Measurements from ENCODE around the gene TNIK. TPM values are rescaled to one million over a fixed set of nuclear protein-coding genes. Genes with fewer than 3 reads are reported as not detected.

Gene TNIK
- total and polyA plus RNA-seq, 5 donors: 8.1 to 27.4 (median 21.6) TPM

- H3K4me3 ChIP-seq (ENCODE audit: low read length): no peak overlapping the region
- intact Hi-C loops (cut with DNase I): no loop called here
- no peak overlapping the region for H3K27ac ChIP-seq (ENCODE audit: low read length)
- 67% methylated on average over 2 of the region's 2 CpGs for whole genome bisulfite sequencing
- H3K4me1 ChIP-seq (ENCODE audit: control insufficient read depth, insufficient read depth, low read length): no peaks in the 10 kb centered on the region
- DNase-seq (no peak), ATAC-seq (peak; percentile 46 to 63)
- no peaks in the 10 kb centered on the region for H3K9me3 ChIP-seq (ENCODE audit: control insufficient read depth, low read length)
- H3K27me3 ChIP-seq (ENCODE audit: control insufficient read depth, insufficient read depth): no peaks in the 10 kb centered on the region
These were observed 60.4 kb downstream of the TNIK start for GRCh38 chr3:171399842-171400241.

- Histone ChIP-seq H3K4me3 (ENCODE audit: low read length) (no peak overlapping the region), H3K4me1 (ENCODE audit: control insufficient read depth, insufficient read depth, low read length) (peaks cover under 1% of the 10 kb centered on the region), H3K27me3 (ENCODE audit: control insufficient read depth, insufficient read depth) (no peaks in the 10 kb centered on the region), H3K9me3 (ENCODE audit: control insufficient read depth, low read length) (no peaks in the 10 kb centered on the region), H3K27ac (ENCODE audit: low read length) (no peak overlapping the region)
- WGBS: 88% methylated on average over 2 of the region's 2 CpGs
- intact Hi-C loops (cut with DNase I): no loop called here
- DNase-seq: no peak
- no peak for ATAC-seq
These were observed 61.9 kb downstream of the TNIK start for GRCh38 chr3:171398343-171398742.

GRCh38 chr3:171397089-171397488, 63.1 kb downstream of the TNIK start:
- DNase-seq (no peak), ATAC-seq (no peak)
- H3K4me1 ChIP-seq (ENCODE audit: control insufficient read depth, insufficient read depth, low read length): peaks cover 5% of the 10 kb centered on the region
- WGBS: 70% methylated on average over 3 of the region's 3 CpGs
- no peaks in the 10 kb centered on the region for H3K27me3 ChIP-seq (ENCODE audit: control insufficient read depth, insufficient read depth)
- H3K27ac ChIP-seq (ENCODE audit: low read length): no peak overlapping the region
- H3K9me3 ChIP-seq (ENCODE audit: control insufficient read depth, low read length): no peaks in the 10 kb centered on the region
- no peak overlapping the region for H3K4me3 ChIP-seq (ENCODE audit: low read length)
- intact Hi-C loops (cut with DNase I): no loop called here

GRCh38 chr3:171396048-171396447, 64.2 kb downstream of the TNIK start:
- Histone ChIP-seq H3K4me3 (ENCODE audit: low read length) (no peak overlapping the region), H3K9me3 (ENCODE audit: control insufficient read depth, low read length) (no peaks in the 10 kb centered on the region), H3K27ac (ENCODE audit: low read length) (no peak overlapping the region), H3K4me1 (ENCODE audit: control insufficient read depth, insufficient read depth, low read length) (peaks cover 5% of the 10 kb centered on the region), H3K27me3 (ENCODE audit: control insufficient read depth, insufficient read depth) (no peaks in the 10 kb centered on the region)
- DNase-seq: no peak
- 71% methylated on average over 3 of the region's 3 CpGs for WGBS
- no peak for ATAC-seq
- intact Hi-C loops (cut with DNase I): no loop called here

GRCh38 chr3:171393032-171393744, 67.0 kb downstream of the TNIK start:
- DNase-seq: no peak
- H3K27me3 ChIP-seq (ENCODE audit: control insufficient read depth, insufficient read depth): no peaks in the 10 kb centered on the region
- WGBS: 26% methylated on average over 7 of the region's 7 CpGs
- intact Hi-C loops (cut with DNase I): no loop called here
- peaks cover 5% of the 10 kb centered on the region for H3K4me1 ChIP-seq (ENCODE audit: control insufficient read depth, insufficient read depth, low read length)
- no peak overlapping the region for H3K4me3 ChIP-seq (ENCODE audit: low read length)
- no peak for ATAC-seq
- no peaks in the 10 kb centered on the region for H3K9me3 ChIP-seq (ENCODE audit: control insufficient read depth, low read length)
- peak overlapping the region; percentile 66 for H3K27ac ChIP-seq (ENCODE audit: low read length)

- peaks cover 5% of the 10 kb centered on the region for H3K4me1 ChIP-seq (ENCODE audit: control insufficient read depth, insufficient read depth, low read length)
- intact Hi-C loops (cut with DNase I): no loop called here
These were observed 68.8 kb downstream of the TNIK start for GRCh38 chr3:171391432-171391831.

GRCh38 chr3:171390051-171390941, 69.9 kb downstream of the TNIK start:
- intact Hi-C loops (cut with DNase I): no loop called here
- no peak for DNase-seq
- ATAC-seq: peak in 1 of 2 donors; percentile 47
- 89% methylated on average over 9 of the region's 9 CpGs for WGBS
- no peaks in the 10 kb centered on the region for H3K27me3 ChIP-seq (ENCODE audit: control insufficient read depth, insufficient read depth)
- H3K27ac ChIP-seq (ENCODE audit: low read length): peak overlapping the region; percentile 48
- no peak overlapping the region for H3K4me3 ChIP-seq (ENCODE audit: low read length)
- H3K9me3 ChIP-seq (ENCODE audit: control insufficient read depth, low read length): no peaks in the 10 kb centered on the region
- peaks cover 5% of the 10 kb centered on the region for H3K4me1 ChIP-seq (ENCODE audit: control insufficient read depth, insufficient read depth, low read length)

More at GRCh38 chr3:171391432-171391831, 68.8 kb downstream of the TNIK start:
- Histone ChIP-seq H3K27ac (ENCODE audit: low read length) (no peak overlapping the region), H3K4me3 (ENCODE audit: low read length) (no peak overlapping the region), H3K27me3 (ENCODE audit: control insufficient read depth, insufficient read depth) (no peaks in the 10 kb centered on the region), H3K9me3 (ENCODE audit: control insufficient read depth, low read length) (no peaks in the 10 kb centered on the region)
- ATAC-seq (no peak), DNase-seq (no peak)

GRCh38 chr3:171389491-171389890, 70.7 kb downstream of the TNIK start:
- DNase-seq (no peak), ATAC-seq (no peak)
- Histone ChIP-seq H3K4me1 (ENCODE audit: control insufficient read depth, insufficient read depth, low read length) (peaks cover 5% of the 10 kb centered on the region), H3K4me3 (ENCODE audit: low read length) (no peak overlapping the region), H3K9me3 (ENCODE audit: control insufficient read depth, low read length) (no peaks in the 10 kb centered on the region), H3K27ac (ENCODE audit: low read length) (no peak overlapping the region), H3K27me3 (ENCODE audit: control insufficient read depth, insufficient read depth) (no peaks in the 10 kb centered on the region)
- 81% methylated on average over 3 of the region's 3 CpGs for whole genome bisulfite sequencing
- intact Hi-C loops (cut with DNase I): no loop called here

GRCh38 chr3:171388527-171388926, 71.7 kb downstream of the TNIK start:
- H3K9me3 ChIP-seq (ENCODE audit: control insufficient read depth, low read length): no peaks in the 10 kb centered on the region
- no peak for DNase-seq
- ATAC-seq: no peak
- peaks cover 5% of the 10 kb centered on the region for H3K4me1 ChIP-seq (ENCODE audit: control insufficient read depth, insufficient read depth, low read length)
- intact Hi-C loops (cut with DNase I): no loop called here
- WGBS: 64% methylated on average over 1 of the region's 1 CpG
- no peak overlapping the region for H3K4me3 ChIP-seq (ENCODE audit: low read length)
- H3K27ac ChIP-seq (ENCODE audit: low read length): no peak overlapping the region
- no peaks in the 10 kb centered on the region for H3K27me3 ChIP-seq (ENCODE audit: control insufficient read depth, insufficient read depth)

GRCh38 chr3:171387062-171387461, 73.1 kb downstream of the TNIK start:
- intact Hi-C loops (cut with DNase I): no loop called here
- Histone ChIP-seq H3K27me3 (ENCODE audit: control insufficient read depth, insufficient read depth) (no peaks in the 10 kb centered on the region), H3K9me3 (ENCODE audit: control insufficient read depth, low read length) (no peaks in the 10 kb centered on the region), H3K4me3 (ENCODE audit: low read length) (no peak overlapping the region), H3K4me1 (ENCODE audit: control insufficient read depth, insufficient read depth, low read length) (peaks cover 4% of the 10 kb centered on the region), H3K27ac (ENCODE audit: low read length) (no peak overlapping the region)
- DNase-seq: no peak
- no peak for ATAC-seq

GRCh38 chr3:171385086-171385485, 75.1 kb downstream of the TNIK start:
- H3K27me3 ChIP-seq (ENCODE audit: control insufficient read depth, insufficient read depth): no peaks in the 10 kb centered on the region
- intact Hi-C loops (cut with DNase I): no loop called here
- H3K27ac ChIP-seq (ENCODE audit: low read length): no peak overlapping the region
- ATAC-seq (no peak), DNase-seq (no peak)
- no peaks in the 10 kb centered on the region for H3K9me3 ChIP-seq (ENCODE audit: control insufficient read depth, low read length)
- WGBS: 83% methylated on average over 5 of the region's 5 CpGs
- no peak overlapping the region for H3K4me3 ChIP-seq (ENCODE audit: low read length)
- H3K4me1 ChIP-seq (ENCODE audit: control insufficient read depth, insufficient read depth, low read length): peaks cover 4% of the 10 kb centered on the region
